Right lobe of liver (tissue), 6 donors: ENCODE measurements around the gene RAB37. TPM values are rescaled to one million over a fixed set of nuclear protein-coding genes. Genes with fewer than 3 reads are reported as not detected.

ENCODE experiments used
- ATAC-seq, 4 donors: fragments of 200-7000 bp; cut with Tn5 transposase; one replicate each; pipeline ENCODE4 v1.9.1; 2020; ENCODE audit warnings: mild to moderate bottlenecking in 4 of 4, moderate library complexity in 4 of 4
- DNase-seq, 3 donors: peaks; one replicate each; pipeline ENCODE4 v3.0.0-alpha.2; 2020
- H3K27ac ChIP-seq, 3 donors: fragments of 200-600 bp; one replicate each; pipeline ENCODE4 v1.8.0; 2022
- H3K27me3 ChIP-seq, 2 donors: fragments of 200-600 bp; one replicate each; pipeline ENCODE4 v1.8.0; 2022
- H3K36me3 ChIP-seq, 4 donors: fragments of 200-600 bp; sonication (generic) in 1 of 4; one replicate each; pipeline versions ENCODE4 v1.5.1 to v1.8.0; 2017 to 2022; ENCODE audit warnings: control low read depth in 1 of 4
- H3K4me1 ChIP-seq, 4 donors: fragments of 200-600 bp; sonication (generic) in 1 of 4; one replicate each; pipeline versions ENCODE4 v1.5.1 to v1.8.0; 2017 to 2022; ENCODE audit warnings: control low read depth in 1 of 4
- H3K4me3 ChIP-seq, 3 donors: fragments of 200-600 bp; one replicate each; pipeline ENCODE4 v1.8.0; 2022
- H3K9me3 ChIP-seq, 4 donors: fragments of 200-600 bp; sonication (generic) in 1 of 4; one replicate each; pipeline versions ENCODE4 v1.5.1 to v1.8.0; 2017 to 2022; ENCODE audit warnings: control low read depth in 1 of 4
- CTCF ChIP-seq, 4 donors: fragments of 200-600 bp in 3 of 4; fragments of 450-650 bp in 1 of 4; IDR thresholded peaks; one replicate each; pipeline versions ENCODE4 v1.5.1 to v1.8.0; 2016 to 2022; ENCODE audit warnings: antibody characterized with exemption in 4 of 4, mild to moderate bottlenecking in 2 of 4
- POLR2A ChIP-seq: fragments of 450-650 bp; IDR thresholded peaks from one replicate; pipeline ENCODE4 v1.6.1; 2017; ENCODE audit warnings: antibody characterized with exemption, mild to moderate bottlenecking
- WGBS: methylation state at CpG from one replicate; pipeline ENCODE4 v1.1.6; 2018; ENCODE audit warnings: low coverage, low lambda C conversion rate; ENCODE audit not compliant: insufficient coverage; ENCODE audit errors: missing lambda C conversion rate; 5-methylcytosine and 5-hydroxymethylcytosine counted together
- intact Hi-C, 2 donors: fragments of 100-400 bp; cut with DNase I; formaldehyde crosslinking; loops; one replicate each; pipeline versions ENCODE4 v1.11.2 to v1.14.1; 2022
- total RNA-seq, 6 experiments: library from RNA; depleted of rRNA in 2 of 6; stranded (reverse); fragments of >200 nt in 2 of 6; fragmentation: NEBNext Ultra II Directional in 3 of 6; extraction: Animal tissue kit (Norgen Biotek cat#: 25700) in 3 of 6; gene quantifications; one replicate each; pipeline versions ENCODE4 v1.1.0 to v1.2.4, GENCODE V29; 2016 to 2023
- donor health status: DM: no; HTN: yes; CAD: no.
- donor health status: DM: no; HTN: no; CAD: no.
- donor health status: DM: no; HTN: no; CAD: no.
- donor health status: DM: no; HTN: yes; CAD: no.
- donor health status: DM: no; HTN: yes; CAD: no.

The RAB37 gene
- total RNA-seq, 6 experiments from 2014 or later, result 5.0 to 14.4 (median 9.0) TPM

- Histone ChIP-seq H3K36me3 (no peaks in the 10 kb centered on the region), H3K4me3 (no peak overlapping the region), H3K4me1 (no peaks in the 10 kb centered on the region), H3K27me3 (no peaks in the 10 kb centered on the region), H3K9me3 (no peaks in the 10 kb centered on the region), H3K27ac (no peak overlapping the region)
- ATAC-seq, result no peak
- intact Hi-C loops, result no loop called here
- WGBS, result 83% methylated on average over 3 of the region's 3 CpGs
- DNase-seq, result no peak
- TF ChIP-seq POLR2A (no peak), CTCF (IDR thresholded peaks at IDR 0.05) (no peak)
These were observed 8.9 kb upstream of the RAB37 start for GRCh38 chr17:74728033-74728701.

GRCh38 chr17:74728702-74729075, 8.4 kb upstream of the RAB37 start:
- Histone ChIP-seq H3K27ac (no peak overlapping the region), H3K4me1 (no peaks in the 10 kb centered on the region), H3K9me3 (no peaks in the 10 kb centered on the region), H3K36me3 (no peaks in the 10 kb centered on the region), H3K4me3 (no peak overlapping the region), H3K27me3 (no peaks in the 10 kb centered on the region)
- intact Hi-C loops, result no loop called here
- WGBS, result 79% methylated on average over 3 of the region's 3 CpGs
- TF ChIP-seq POLR2A (no peak), CTCF (IDR thresholded peaks at IDR 0.05) (no peak)
- DNase-seq (no peak), ATAC-seq (no peak)

- no peaks in the 10 kb centered on the region for H3K27me3 ChIP-seq
- no peaks in the 10 kb centered on the region for H3K36me3 ChIP-seq
- ATAC-seq (no peak), DNase-seq (no peak)
- no peaks in the 10 kb centered on the region for H3K9me3 ChIP-seq
- no peaks in the 10 kb centered on the region for H3K4me1 ChIP-seq
- TF ChIP-seq CTCF (IDR thresholded peaks at IDR 0.05) (no peak), POLR2A (no peak)
- WGBS, result 90% methylated on average over 2 of the region's 5 CpGs
- intact Hi-C loops, result no loop called here
- no peak overlapping the region for H3K4me3 ChIP-seq
- H3K27ac ChIP-seq, result no peak overlapping the region
These were observed 7.7 kb upstream of the RAB37 start for GRCh38 chr17:74729368-74729767.

- ATAC-seq (no peak), DNase-seq (no peak)
- intact Hi-C loops, result no loop called here
- H3K27ac ChIP-seq, result no peak overlapping the region
- no peaks in the 10 kb centered on the region for H3K36me3 ChIP-seq
- H3K9me3 ChIP-seq, result no peaks in the 10 kb centered on the region
- H3K27me3 ChIP-seq, result no peaks in the 10 kb centered on the region
- H3K4me1 ChIP-seq, result no peaks in the 10 kb centered on the region
- H3K4me3 ChIP-seq, result no peak overlapping the region
- WGBS, result 100% methylated on average over 1 of the region's 15 CpGs
- TF ChIP-seq CTCF (IDR thresholded peaks at IDR 0.05) (no peak), POLR2A (no peak)
These were observed 7.2 kb upstream of the RAB37 start for GRCh38 chr17:74729866-74730265.
